Keratinocyte (primary cell): ENCODE measurements around the gene KREMEN1. TPM values are rescaled to one million over a fixed set of nuclear protein-coding genes. Genes with fewer than 3 reads are reported as not detected.

Experiments
- DNase-seq: peaks from one replicate; pipeline ENCODE4 v3.0.0-alpha.2; 2011; ENCODE audit warnings: low read depth, missing footprints, low spot score
- FAIRE-seq: peaks from 2 replicates; lab custom pipeline; 2011; peaks lifted over from hg19 to GRCh38; lab: Jason Lieb, UNC
- H2AFZ ChIP-seq: 2 replicates; pipeline ENCODE4 v1.6.0; 2012; ENCODE audit warnings: low read length, control low read depth, inconsistent platforms; ENCODE audit not compliant: control insufficient read depth
- H3K27ac ChIP-seq: 2 replicates; pipeline ENCODE4 v1.5.1; 2011; ENCODE audit warnings: low read length; ENCODE audit not compliant: control insufficient read depth, insufficient read depth
- H3K27me3 ChIP-seq: 3 replicates; pipeline ENCODE4 v1.6.0; 2011; ENCODE audit warnings: low read length; ENCODE audit not compliant: control insufficient read depth, insufficient read depth; ENCODE audit errors: extremely low read depth
- H3K36me3 ChIP-seq, 2 experiments: 2 replicates in 1 of 2; 3 replicates in 1 of 2; pipeline ENCODE4 v1.5.1; 2011; ENCODE audit warnings: low read length in 2 of 2, mild to moderate bottlenecking in 1 of 2; ENCODE audit not compliant: control insufficient read depth in 2 of 2, insufficient read depth in 2 of 2; ENCODE audit errors: extremely low read depth in 1 of 2
- H3K4me1 ChIP-seq: 3 replicates; pipeline ENCODE4 v1.5.1; 2011; ENCODE audit warnings: low read length; ENCODE audit not compliant: control insufficient read depth, insufficient read depth; ENCODE audit errors: extremely low read depth
- H3K4me2 ChIP-seq: 3 replicates; pipeline ENCODE4 v1.6.0; 2011; ENCODE audit warnings: low read depth, low read length; ENCODE audit not compliant: control insufficient read depth, insufficient read depth; ENCODE audit errors: extremely low read depth
- H3K4me3 ChIP-seq, 3 experiments: fragments of 200-600 bp in 1 of 3; sonication (generic) in 1 of 3; 2 replicates in 2 of 3; 3 replicates in 1 of 3; pipeline ENCODE4 v1.5.1; 2011 to 2016; ENCODE audit warnings: low read length in 3 of 3, mild to moderate bottlenecking in 3 of 3, control low read depth in 2 of 3, inconsistent platforms in 1 of 3, low read depth in 1 of 3, mixed read lengths in 1 of 3, mixed run types in 1 of 3, moderate library complexity in 1 of 3; ENCODE audit not compliant: control insufficient read depth in 2 of 3, insufficient read depth in 2 of 3; ENCODE audit errors: extremely low read depth in 1 of 3
- H3K79me2 ChIP-seq: 2 replicates; pipeline ENCODE4 v1.6.0; 2012; ENCODE audit warnings: low read length; ENCODE audit not compliant: control insufficient read depth, insufficient read depth
- H3K9ac ChIP-seq: 3 replicates; pipeline ENCODE4 v1.6.0; 2011; ENCODE audit warnings: low read length; ENCODE audit not compliant: control insufficient read depth, insufficient read depth; ENCODE audit errors: extremely low read depth
- H3K9me1 ChIP-seq: 3 replicates; pipeline ENCODE4 v1.6.0; 2011; ENCODE audit warnings: low read length; ENCODE audit not compliant: control insufficient read depth, insufficient read depth; ENCODE audit errors: extremely low read depth
- H3K9me3 ChIP-seq: 2 replicates; pipeline ENCODE4 v1.5.1; 2012; ENCODE audit warnings: low read depth, low read length; ENCODE audit not compliant: control insufficient read depth
- H4K20me1 ChIP-seq: 3 replicates; pipeline ENCODE4 v1.6.0; 2011; ENCODE audit warnings: low read length; ENCODE audit not compliant: control insufficient read depth, insufficient read depth; ENCODE audit errors: extremely low read depth
- EZH2 ChIP-seq: IDR thresholded peaks from one replicate; pipeline ENCODE4 v1.6.1; 2012; ENCODE audit warnings: inconsistent platforms, mild to moderate bottlenecking, low read length, moderate library complexity
- dilution Hi-C: fragments of 300-500 bp; cut with MboI; formaldehyde crosslinking; loops from one replicate; pipeline ENCODE4 v1.7.0; 2020; ENCODE audit warnings: low sequenced_read_pairs; ENCODE audit not compliant: extremely low pct_ligation_motif_present
- polyA plus RNA-seq, 5 experiments: library from polyadenylated mRNA; depleted of rRNA in 3 of 5; stranded (reverse) in 3 of 5; stranded (forward) in 1 of 5; unstranded in 1 of 5; fragments of >200 nt; gene quantifications; 1 replicate in 1 of 5; 2 replicates in 3 of 5; 3 replicates in 1 of 5; pipeline versions ENCODE4 v1.2.1 to v1.2.3, GENCODE V29; 2011 to 2012; ENCODE audit warnings: missing spikeins in 2 of 5, low read depth in 1 of 5, low replicate concordance in 1 of 5
- TF ChIP-seq, protein P1 (sequence below), 3 experiments: IDR thresholded peaks in 1 of 3; conservative IDR thresholded peaks in 1 of 3; optimal IDR thresholded peaks in 1 of 3; 2 replicates in 2 of 3; 3 replicates in 1 of 3; pipeline versions ENCODE3 to v1.5.1; 2011; ENCODE audit warnings: low read length in 3 of 3, mild to moderate bottlenecking in 3 of 3, moderate library complexity in 2 of 3, control low read depth in 1 of 3, inconsistent platforms in 1 of 3; ENCODE audit not compliant: insufficient read depth in 2 of 3; ENCODE audit errors: extremely low read depth in 1 of 3

The KREMEN1 gene
- polyA plus RNA-seq, 1 donor (not counting 4 experiments of a cell fraction or from before 2014, with no cell fraction given): 6.8 TPM

- Histone ChIP-seq H3K36me3 (no peaks in the 10 kb centered on the region), H3K4me1 (no peaks in the 10 kb centered on the region), H3K27me3 (no peaks in the 10 kb centered on the region), H4K20me1 (no peaks in the 10 kb centered on the region), H3K4me3 (no peak overlapping the region), H3K27ac (no peak overlapping the region), H3K9me3 (no peaks in the 10 kb centered on the region), H3K4me2 (peak overlapping the region; percentile 37), H3K9ac (no peak overlapping the region), H3K79me2 (no peaks in the 10 kb centered on the region), H2AFZ (peak overlapping the region; percentile 12), H3K9me1 (no peaks in the 10 kb centered on the region)
- FAIRE-seq (peak; percentile 41), DNase-seq (no peak)
- TF ChIP-seq EZH2: no peak
- TF ChIP-seq, protein P1, sequence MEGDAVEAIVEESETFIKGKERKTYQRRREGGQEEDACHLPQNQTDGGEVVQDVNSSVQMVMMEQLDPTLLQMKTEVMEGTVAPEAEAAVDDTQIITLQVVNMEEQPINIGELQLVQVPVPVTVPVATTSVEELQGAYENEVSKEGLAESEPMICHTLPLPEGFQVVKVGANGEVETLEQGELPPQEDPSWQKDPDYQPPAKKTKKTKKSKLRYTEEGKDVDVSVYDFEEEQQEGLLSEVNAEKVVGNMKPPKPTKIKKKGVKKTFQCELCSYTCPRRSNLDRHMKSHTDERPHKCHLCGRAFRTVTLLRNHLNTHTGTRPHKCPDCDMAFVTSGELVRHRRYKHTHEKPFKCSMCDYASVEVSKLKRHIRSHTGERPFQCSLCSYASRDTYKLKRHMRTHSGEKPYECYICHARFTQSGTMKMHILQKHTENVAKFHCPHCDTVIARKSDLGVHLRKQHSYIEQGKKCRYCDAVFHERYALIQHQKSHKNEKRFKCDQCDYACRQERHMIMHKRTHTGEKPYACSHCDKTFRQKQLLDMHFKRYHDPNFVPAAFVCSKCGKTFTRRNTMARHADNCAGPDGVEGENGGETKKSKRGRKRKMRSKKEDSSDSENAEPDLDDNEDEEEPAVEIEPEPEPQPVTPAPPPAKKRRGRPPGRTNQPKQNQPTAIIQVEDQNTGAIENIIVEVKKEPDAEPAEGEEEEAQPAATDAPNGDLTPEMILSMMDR (optimal IDR thresholded peaks at IDR 0.05 in 1 of 3, IDR thresholded peaks at IDR 0.05 in 1 of 3, conservative IDR thresholded peaks at IDR 0.05 in 1 of 3; ENCODE audit: extremely low read depth in 1 of 3, insufficient read depth in 2 of 3, low read length in 3 of 3): peak; percentile 78 to 96 (median 95)
- dilution Hi-C loops: no loop called here
Observed at GRCh38 chr22:29154364-29155048, 81.7 kb downstream of the KREMEN1 start.

- no peaks in the 10 kb centered on the region for H3K36me3 ChIP-seq
- H3K27me3 ChIP-seq: no peaks in the 10 kb centered on the region
- no peaks in the 10 kb centered on the region for H3K9me3 ChIP-seq
- no peak overlapping the region for H3K27ac ChIP-seq
- no peak overlapping the region for H2AFZ ChIP-seq
- no peak overlapping the region for H3K4me2 ChIP-seq
- no peaks in the 10 kb centered on the region for H3K79me2 ChIP-seq
- H3K9ac ChIP-seq: no peak overlapping the region
- H4K20me1 ChIP-seq: no peaks in the 10 kb centered on the region
- TF ChIP-seq, protein P1 (optimal IDR thresholded peaks at IDR 0.05 in 1 of 3, IDR thresholded peaks at IDR 0.05 in 1 of 3, conservative IDR thresholded peaks at IDR 0.05 in 1 of 3; ENCODE audit: extremely low read depth in 1 of 3, insufficient read depth in 2 of 3, low read length in 3 of 3): no peak
- TF ChIP-seq EZH2: no peak
- no peak overlapping the region for H3K4me3 ChIP-seq
- no peak for DNase-seq
- no peaks in the 10 kb centered on the region for H3K9me1 ChIP-seq
- no peak for FAIRE-seq
- no peaks in the 10 kb centered on the region for H3K4me1 ChIP-seq
- dilution Hi-C loops: no loop called here
Observed at GRCh38 chr22:29155966-29156365, 83.1 kb downstream of the KREMEN1 start.
